PC-3 (cell line): ENCODE measurements around the gene ENO3.

ENCODE experiments used
- EZH2 ChIP-seq: fragments of 300-600 bp; sonication (generic); IDR thresholded peaks from one replicate; pipeline ENCODE4 v1.6.1; 2017; ENCODE audit warnings: antibody characterized with exemption, mild to moderate bottlenecking, low read length; ENCODE audit not compliant: unreplicated experiment
- TF ChIP-seq, protein P1 (sequence below): fragments of 300-600 bp; sonication (generic); conservative IDR thresholded peaks from 2 replicates; pipeline ENCODE4 v1.5.1; 2017; ENCODE audit warnings: antibody characterized with exemption, low read depth, mild to moderate bottlenecking, low read length

GRCh38 chr17:4953451-4953961 is 2.6 kb downstream of the ENO3 start:
- no peak for TF ChIP-seq EZH2
- TF ChIP-seq, protein P1, sequence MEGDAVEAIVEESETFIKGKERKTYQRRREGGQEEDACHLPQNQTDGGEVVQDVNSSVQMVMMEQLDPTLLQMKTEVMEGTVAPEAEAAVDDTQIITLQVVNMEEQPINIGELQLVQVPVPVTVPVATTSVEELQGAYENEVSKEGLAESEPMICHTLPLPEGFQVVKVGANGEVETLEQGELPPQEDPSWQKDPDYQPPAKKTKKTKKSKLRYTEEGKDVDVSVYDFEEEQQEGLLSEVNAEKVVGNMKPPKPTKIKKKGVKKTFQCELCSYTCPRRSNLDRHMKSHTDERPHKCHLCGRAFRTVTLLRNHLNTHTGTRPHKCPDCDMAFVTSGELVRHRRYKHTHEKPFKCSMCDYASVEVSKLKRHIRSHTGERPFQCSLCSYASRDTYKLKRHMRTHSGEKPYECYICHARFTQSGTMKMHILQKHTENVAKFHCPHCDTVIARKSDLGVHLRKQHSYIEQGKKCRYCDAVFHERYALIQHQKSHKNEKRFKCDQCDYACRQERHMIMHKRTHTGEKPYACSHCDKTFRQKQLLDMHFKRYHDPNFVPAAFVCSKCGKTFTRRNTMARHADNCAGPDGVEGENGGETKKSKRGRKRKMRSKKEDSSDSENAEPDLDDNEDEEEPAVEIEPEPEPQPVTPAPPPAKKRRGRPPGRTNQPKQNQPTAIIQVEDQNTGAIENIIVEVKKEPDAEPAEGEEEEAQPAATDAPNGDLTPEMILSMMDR: no peak
